ENCODE data around the gene SIGLEC8. TPM values are rescaled to one million over a fixed set of nuclear protein-coding genes. Genes with fewer than 3 reads are reported as not detected.

Gene SIGLEC8
- total and polyA plus RNA-seq, 2 experiments from 2014 or later: 0.13 TPM; not detected in 1

- H4K20me1 ChIP-seq (ENCODE audit: insufficient read depth, poor library complexity, severe bottlenecking): no peaks in the 10 kb centered on the region
- 76% methylated on average over 8 of the region's 8 CpGs for WGBS (ENCODE audit: low lambda C conversion rate, missing lambda C conversion rate)
- no peak for TF ChIP-seq EZH2phosphoT487 (IDR thresholded peaks at IDR 0.05; ENCODE audit: low read depth, severe bottlenecking, unreplicated experiment)
- no peak overlapping the region for H3K4me2 ChIP-seq
- H3K79me2 ChIP-seq: no peaks in the 10 kb centered on the region
- H3K27me3 ChIP-seq: peaks cover 5% of the 10 kb centered on the region
- no peak overlapping the region for H2AFZ ChIP-seq
- no peaks in the 10 kb centered on the region for H3K9me3 ChIP-seq (ENCODE audit: low read depth)
- no peaks in the 10 kb centered on the region for H3K9me2 ChIP-seq (replicated peaks; ENCODE audit: insufficient read depth)
- no peaks in the 10 kb centered on the region for H3K36me3 ChIP-seq (replicated peaks; ENCODE audit: insufficient read depth, low read depth)
- H3K4me3 ChIP-seq: no peak overlapping the region
- H3K27ac ChIP-seq: no peak overlapping the region
- H3K4me1 ChIP-seq (ENCODE audit: insufficient read depth): no peaks in the 10 kb centered on the region
- DNase-seq (ENCODE audit: low spot score): no peak
Observed at GRCh38 chr19:51461723-51462161, 3.5 kb upstream of the SIGLEC8 start.

- Histone ChIP-seq H3K27ac (no peak overlapping the region), H3K36me3 (replicated peaks; ENCODE audit: insufficient read depth, low read depth) (no peaks in the 10 kb centered on the region), H3K9me3 (ENCODE audit: low read depth) (no peaks in the 10 kb centered on the region), H3K4me3 (no peak overlapping the region), H3K27me3 (peaks cover 5% of the 10 kb centered on the region), H3K79me2 (no peaks in the 10 kb centered on the region), H3K9me2 (replicated peaks; ENCODE audit: insufficient read depth) (no peaks in the 10 kb centered on the region), H4K20me1 (ENCODE audit: insufficient read depth, poor library complexity, severe bottlenecking) (no peaks in the 10 kb centered on the region), H2AFZ (no peak overlapping the region), H3K4me2 (peak overlapping the region; percentile 44), H3K4me1 (ENCODE audit: insufficient read depth) (no peaks in the 10 kb centered on the region)
- DNase-seq (ENCODE audit: low spot score): no peak
- 67% methylated on average over 13 of the region's 13 CpGs for WGBS (ENCODE audit: low lambda C conversion rate, missing lambda C conversion rate)
- TF ChIP-seq EZH2phosphoT487 (IDR thresholded peaks at IDR 0.05; ENCODE audit: low read depth, severe bottlenecking, unreplicated experiment) (no peak), EZH2 (IDR thresholded peaks at IDR 0.05; ENCODE audit: borderline replicate concordance) (no peak), CTCF (IDR thresholded peaks at IDR 0.05; ENCODE audit: poor library complexity) (no peak)
Observed at GRCh38 chr19:51460164-51460992, 2.1 kb upstream of the SIGLEC8 start.

GRCh38 chr19:51458899-51459505 is 748 bp upstream of the SIGLEC8 start:
- H4K20me1 ChIP-seq (ENCODE audit: insufficient read depth, poor library complexity, severe bottlenecking): no peaks in the 10 kb centered on the region
- H3K9me3 ChIP-seq (ENCODE audit: low read depth): no peaks in the 10 kb centered on the region
- H3K4me3 ChIP-seq: no peak overlapping the region
- DNase-seq (ENCODE audit: low spot score): no peak
- H3K79me2 ChIP-seq: no peaks in the 10 kb centered on the region
- no peaks in the 10 kb centered on the region for H3K36me3 ChIP-seq (replicated peaks; ENCODE audit: insufficient read depth, low read depth)
- WGBS (ENCODE audit: low lambda C conversion rate, missing lambda C conversion rate): 82% methylated on average over 14 of the region's 14 CpGs
- H3K4me2 ChIP-seq: no peak overlapping the region
- H3K4me1 ChIP-seq (ENCODE audit: insufficient read depth): no peaks in the 10 kb centered on the region
- H2AFZ ChIP-seq: no peak overlapping the region
- no peaks in the 10 kb centered on the region for H3K27me3 ChIP-seq
- H3K27ac ChIP-seq: no peak overlapping the region
- H3K9me2 ChIP-seq (replicated peaks; ENCODE audit: insufficient read depth): no peaks in the 10 kb centered on the region
- TF ChIP-seq CTCF (IDR thresholded peaks at IDR 0.05; ENCODE audit: poor library complexity) (no peak), EZH2phosphoT487 (IDR thresholded peaks at IDR 0.05; ENCODE audit: low read depth, severe bottlenecking, unreplicated experiment) (no peak), EZH2 (IDR thresholded peaks at IDR 0.05; ENCODE audit: borderline replicate concordance) (no peak)

Data from hepatocyte (in vitro differentiated cells).